ENCODE data around the gene PIH1D2.
"Not testable (repeated sequence)": the region's sequence is repeated elsewhere in the genome, so short reads cannot be mapped to it uniquely, and the experiment has no call there.

PIH1D2 gene

GRCh38 chr11:112097734-112098528, 24.1 kb upstream of the PIH1D2 start:
- no peak for TF ChIP-seq POLR2AphosphoS5 (IDR thresholded peaks at IDR 0.05; ENCODE audit: low read depth, low read length)
- TF ChIP-seq POLR2A (IDR thresholded peaks at IDR 0.05; ENCODE audit: low read depth, low read length): no peak
- TF ChIP-seq TAF1 (IDR thresholded peaks at IDR 0.05; ENCODE audit: borderline replicate concordance, low read depth, low read length): no peak
- DNase-seq (ENCODE audit: insufficient read length) (no peak), FAIRE-seq (no peak)

- TF ChIP-seq POLR2A (IDR thresholded peaks at IDR 0.05; ENCODE audit: low read depth, low read length): no peak
- no peak for TF ChIP-seq POLR2AphosphoS5 (IDR thresholded peaks at IDR 0.05; ENCODE audit: low read depth, low read length)
- no peak for TF ChIP-seq TAF1 (IDR thresholded peaks at IDR 0.05; ENCODE audit: borderline replicate concordance, low read depth, low read length)
- DNase-seq (ENCODE audit: insufficient read length) (no peak), FAIRE-seq (no peak)
Observed at GRCh38 chr11:112096194-112096593, 22.4 kb upstream of the PIH1D2 start.

- not testable (repeated sequence) for FAIRE-seq; DNase-seq (ENCODE audit: insufficient read length)
Observed at GRCh38 chr11:112095302-112095701, 21.5 kb upstream of the PIH1D2 start.

GRCh38 chr11:112087212-112087611, 13.4 kb upstream of the PIH1D2 start:
- no peak for DNase-seq (ENCODE audit: insufficient read length)
- no peak for TF ChIP-seq POLR2A (IDR thresholded peaks at IDR 0.05; ENCODE audit: low read depth, low read length)
- TF ChIP-seq POLR2AphosphoS5 (IDR thresholded peaks at IDR 0.05; ENCODE audit: low read depth, low read length): no peak
- TF ChIP-seq TAF1 (IDR thresholded peaks at IDR 0.05; ENCODE audit: borderline replicate concordance, low read depth, low read length): no peak

GRCh38 chr11:112086422-112087191, 12.8 kb upstream of the PIH1D2 start, which contains the start of the genes SDHD and TIMM8B:
SDHD (plus strand) TSS chr11:112086873; CDS start chr11:112086908, 35 bp downstream.
TIMM8B (minus strand) TSS chr11:112086756; CDS start chr11:112086723, 33 bp downstream.
- peak; percentile 77 for DNase-seq (ENCODE audit: insufficient read length)
- peak; percentile 96 for TF ChIP-seq POLR2A (IDR thresholded peaks at IDR 0.05; ENCODE audit: low read depth, low read length)
- TF ChIP-seq TAF1 (IDR thresholded peaks at IDR 0.05; ENCODE audit: borderline replicate concordance, low read depth, low read length): peak; percentile 87
- peak; percentile 92 for TF ChIP-seq POLR2AphosphoS5 (IDR thresholded peaks at IDR 0.05; ENCODE audit: low read depth, low read length)
- FAIRE-seq: peak; percentile 99

More at GRCh38 chr11:112087212-112087611, 13.4 kb upstream of the PIH1D2 start:
- peak; percentile 14 for FAIRE-seq

- no peak for TF ChIP-seq TAF1 (IDR thresholded peaks at IDR 0.05; ENCODE audit: borderline replicate concordance, low read depth, low read length)
- DNase-seq (ENCODE audit: insufficient read length): no peak
- no peak for FAIRE-seq
Observed at GRCh38 chr11:112085822-112086421, 12.1 kb upstream of the PIH1D2 start.

GRCh38 chr11:112082729-112083128, 8.9 kb upstream of the PIH1D2 start:
- TF ChIP-seq TAF1 (IDR thresholded peaks at IDR 0.05; ENCODE audit: borderline replicate concordance, low read depth, low read length) (no peak), POLR2A (IDR thresholded peaks at IDR 0.05; ENCODE audit: low read depth, low read length) (no peak), POLR2AphosphoS5 (IDR thresholded peaks at IDR 0.05; ENCODE audit: low read depth, low read length) (no peak)
- FAIRE-seq: no peak
- no peak for DNase-seq (ENCODE audit: insufficient read length)

- DNase-seq (ENCODE audit: insufficient read length) (no peak), FAIRE-seq (no peak)
- TF ChIP-seq TAF1 (IDR thresholded peaks at IDR 0.05; ENCODE audit: borderline replicate concordance, low read depth, low read length) (no peak), POLR2AphosphoS5 (IDR thresholded peaks at IDR 0.05; ENCODE audit: low read depth, low read length) (no peak), POLR2A (IDR thresholded peaks at IDR 0.05; ENCODE audit: low read depth, low read length) (no peak)
Observed at GRCh38 chr11:112062923-112063322, 10.9 kb downstream of the PIH1D2 start.

- FAIRE-seq (peak; percentile 30), DNase-seq (ENCODE audit: insufficient read length) (no peak)
- TF ChIP-seq TAF1 (IDR thresholded peaks at IDR 0.05; ENCODE audit: borderline replicate concordance, low read depth, low read length): no peak
- no peak for TF ChIP-seq POLR2A (IDR thresholded peaks at IDR 0.05; ENCODE audit: low read depth, low read length)
- no peak for TF ChIP-seq POLR2AphosphoS5 (IDR thresholded peaks at IDR 0.05; ENCODE audit: low read depth, low read length)
Observed at GRCh38 chr11:112058103-112058502, 15.7 kb downstream of the PIH1D2 start.

GRCh38 chr11:112057170-112057569, 16.6 kb downstream of the PIH1D2 start:
- no peak for TF ChIP-seq POLR2AphosphoS5 (IDR thresholded peaks at IDR 0.05; ENCODE audit: low read depth, low read length)
- no peak for TF ChIP-seq TAF1 (IDR thresholded peaks at IDR 0.05; ENCODE audit: borderline replicate concordance, low read depth, low read length)
- TF ChIP-seq POLR2A (IDR thresholded peaks at IDR 0.05; ENCODE audit: low read depth, low read length): no peak
- FAIRE-seq (no peak), DNase-seq (ENCODE audit: insufficient read length) (no peak)

- TF ChIP-seq POLR2AphosphoS5 (IDR thresholded peaks at IDR 0.05; ENCODE audit: low read depth, low read length): no peak
- TF ChIP-seq POLR2A (IDR thresholded peaks at IDR 0.05; ENCODE audit: low read depth, low read length): no peak
- no peak for TF ChIP-seq TAF1 (IDR thresholded peaks at IDR 0.05; ENCODE audit: borderline replicate concordance, low read depth, low read length)
- DNase-seq (ENCODE audit: insufficient read length): no peak
- peak; percentile 82 for FAIRE-seq
Observed at GRCh38 chr11:112051768-112052167, 22.0 kb downstream of the PIH1D2 start.
